PC-9 (cell line): ENCODE data around the gene TPK1.

ENCODE experiments used
- CTCF ChIP-seq: fragments of 200-600 bp; sonication (generic); conservative IDR thresholded peaks from 2 replicates; pipeline ENCODE4 v1.6.1; 2017; ENCODE audit warnings: mixed run types, antibody characterized with exemption, mild to moderate bottlenecking, moderate library complexity
- EZH2 ChIP-seq: fragments of 200-600 bp; sonication (generic); IDR thresholded peaks from 2 replicates; pipeline ENCODE4 v1.8.0; 2017; ENCODE audit warnings: antibody characterized with exemption, low read depth

GRCh38 chr7:144584726-144585125 is 251.1 kb downstream of the TPK1 start:
- TF ChIP-seq CTCF = no peak
- no peak for TF ChIP-seq EZH2
